Hypothalamus (tissue), 51 donors: ENCODE measurements around the gene FRMPD4.

ENCODE experiments used
- DNase-seq, 51 donors: peaks; one replicate each; lab custom pipeline; 2025; lab: John Stamatoyannopoulos, UW

The FRMPD4 gene

DNA sequence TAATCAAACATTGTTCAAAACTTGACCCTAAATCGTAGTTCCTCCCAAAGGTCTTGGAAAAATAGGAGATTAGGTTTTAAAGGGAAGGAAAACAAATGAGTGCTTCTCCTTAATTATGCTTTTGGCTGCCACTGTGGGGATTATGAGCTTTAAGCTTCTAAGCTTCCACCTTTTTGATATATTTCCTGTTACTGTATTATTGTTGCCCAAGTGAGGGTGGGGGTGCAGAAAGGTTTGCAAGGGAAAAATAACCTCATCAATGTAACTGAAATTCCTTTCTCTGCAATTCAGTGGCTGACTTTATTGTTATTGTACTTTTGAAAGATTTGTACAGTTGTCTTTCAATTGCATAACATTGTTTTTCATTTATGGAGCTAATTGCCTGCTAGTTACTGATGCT lies 285.1 kb downstream of the FRMPD4 start:
- DNase-seq = no peak

DNA sequence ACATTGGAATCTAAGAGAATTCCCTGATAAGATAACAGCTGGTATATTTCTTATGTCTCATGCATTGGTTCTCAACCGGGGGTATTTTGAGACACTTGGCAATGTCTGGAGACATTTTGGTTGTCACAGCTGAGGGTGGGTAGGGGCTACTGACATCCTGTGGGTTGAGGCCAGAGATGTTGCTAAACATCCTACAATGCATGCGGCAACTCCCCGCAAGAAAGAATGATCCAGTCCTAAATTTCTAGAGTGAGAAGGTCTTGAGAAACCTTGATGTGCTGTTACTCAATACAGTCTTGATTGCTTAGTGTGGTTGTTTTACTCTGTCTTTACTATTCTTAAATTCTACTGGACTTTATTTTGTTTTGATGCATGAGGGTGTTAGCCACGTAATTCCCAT lies 287.2 kb downstream of the FRMPD4 start:
- no peak for DNase-seq

DNA sequence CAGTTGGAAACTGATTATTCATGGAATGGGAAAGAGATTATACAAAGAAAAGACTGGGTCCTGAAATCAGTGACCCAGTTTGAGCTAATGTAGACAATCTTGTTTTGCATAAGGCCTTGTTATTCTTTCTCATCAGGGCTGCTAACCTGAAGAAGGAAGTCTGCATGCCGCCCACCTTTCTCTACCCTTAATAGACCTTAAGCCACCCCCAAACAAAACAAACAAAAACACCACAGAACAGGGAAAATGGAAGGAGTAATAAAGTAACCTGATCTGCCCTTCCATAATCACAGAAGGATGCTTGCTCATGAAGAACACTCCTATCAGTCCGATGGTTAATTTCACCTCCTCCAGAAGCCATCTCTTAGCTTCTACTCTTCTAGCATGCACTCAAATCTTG lies 288.1 kb downstream of the FRMPD4 start:
- no peak for DNase-seq

DNA sequence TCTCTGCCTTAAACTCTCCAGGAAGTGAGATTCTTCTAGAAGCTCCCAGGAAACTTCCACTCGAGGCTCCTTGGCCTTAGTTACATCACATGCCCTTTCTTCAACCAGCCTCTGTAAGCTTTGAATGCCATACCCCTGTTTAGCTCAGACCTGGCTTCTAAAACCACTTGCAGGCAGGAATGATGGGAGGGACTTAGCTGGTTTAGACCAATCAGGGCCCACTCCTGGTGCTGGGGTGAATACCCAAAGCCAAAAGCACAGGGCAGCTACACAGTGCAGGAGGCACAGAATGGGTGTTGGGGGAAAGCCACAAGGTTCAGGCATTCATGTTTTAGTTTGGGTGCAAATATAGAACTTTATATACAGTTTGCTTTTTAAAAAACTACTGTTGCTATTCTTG lies 296.2 kb downstream of the FRMPD4 start:
- no peak for DNase-seq

DNA sequence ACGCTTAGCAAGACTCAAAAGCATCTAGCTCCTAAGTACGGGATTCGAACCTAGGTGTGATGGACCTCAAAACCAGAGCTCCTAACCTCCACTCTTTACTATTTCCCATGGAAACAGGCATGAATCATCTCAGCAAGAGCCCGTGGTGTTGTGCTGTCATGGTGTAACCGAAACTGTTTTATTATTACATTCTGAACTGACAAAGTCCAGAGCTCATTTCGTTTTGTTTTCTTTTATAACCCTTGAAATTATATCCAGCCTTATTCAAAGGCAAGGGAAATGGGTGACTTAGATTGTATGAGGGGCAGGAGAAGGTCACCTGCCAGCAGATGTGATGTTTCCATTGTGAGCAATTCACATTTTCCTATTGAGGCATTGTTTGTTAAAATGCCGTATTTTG lies 301.1 kb downstream of the FRMPD4 start:
- DNase-seq = no peak

DNA sequence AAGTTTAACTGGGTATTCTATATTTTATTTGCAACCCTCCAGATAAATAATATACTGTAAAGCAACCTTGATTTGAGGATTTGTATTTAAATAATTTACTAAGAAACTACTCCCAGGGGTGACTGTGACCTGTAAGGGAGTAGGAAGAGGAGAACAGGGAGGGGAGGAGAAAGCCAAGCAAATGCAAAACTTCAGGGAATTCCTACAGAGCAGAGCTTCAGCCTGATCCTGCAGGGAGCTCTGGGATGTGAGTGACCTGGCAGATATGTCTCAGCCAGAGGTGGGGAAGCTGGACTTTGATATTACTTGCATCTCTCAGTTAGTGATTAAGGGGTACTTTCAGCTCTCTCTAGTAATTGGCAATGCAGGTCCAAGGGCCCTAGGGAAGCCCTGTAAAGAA lies 302.0 kb downstream of the FRMPD4 start:
- no peak for DNase-seq

DNA sequence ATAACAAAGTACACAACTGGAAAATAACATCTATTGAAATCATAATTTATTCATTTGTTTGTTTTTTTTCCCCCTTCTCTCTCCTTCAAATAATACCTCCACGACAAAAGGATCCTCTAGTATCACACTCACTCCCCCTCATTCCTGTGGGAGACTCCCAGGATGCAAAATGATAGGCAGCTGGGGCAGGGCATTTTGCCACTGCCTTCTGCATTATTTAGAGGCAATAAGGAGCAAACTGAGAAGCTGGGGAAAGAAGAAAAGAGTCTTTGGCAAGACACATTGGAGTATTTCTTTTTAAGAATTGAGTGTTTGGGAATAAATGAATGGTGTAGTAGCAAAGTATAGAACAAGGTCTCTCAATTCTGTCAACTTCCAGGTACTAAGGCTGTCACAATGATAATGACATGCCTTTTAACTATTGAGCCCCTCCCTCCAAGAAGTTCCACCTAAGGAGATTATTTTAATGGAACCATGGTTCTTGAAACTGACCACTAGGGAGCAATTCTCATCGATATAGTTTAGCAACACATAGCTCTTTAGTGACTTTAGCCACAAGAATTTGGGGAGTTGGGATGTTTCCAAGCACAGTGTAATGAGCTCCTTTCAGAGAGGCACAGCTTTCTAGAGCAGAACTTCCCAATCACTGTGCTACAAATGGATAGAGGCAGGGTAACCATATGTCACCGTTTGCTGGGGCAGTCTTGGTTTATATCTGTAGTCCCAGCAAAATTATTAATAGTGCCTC lies 303.3 kb downstream of the FRMPD4 start:
- DNase-seq = no peak

DNA sequence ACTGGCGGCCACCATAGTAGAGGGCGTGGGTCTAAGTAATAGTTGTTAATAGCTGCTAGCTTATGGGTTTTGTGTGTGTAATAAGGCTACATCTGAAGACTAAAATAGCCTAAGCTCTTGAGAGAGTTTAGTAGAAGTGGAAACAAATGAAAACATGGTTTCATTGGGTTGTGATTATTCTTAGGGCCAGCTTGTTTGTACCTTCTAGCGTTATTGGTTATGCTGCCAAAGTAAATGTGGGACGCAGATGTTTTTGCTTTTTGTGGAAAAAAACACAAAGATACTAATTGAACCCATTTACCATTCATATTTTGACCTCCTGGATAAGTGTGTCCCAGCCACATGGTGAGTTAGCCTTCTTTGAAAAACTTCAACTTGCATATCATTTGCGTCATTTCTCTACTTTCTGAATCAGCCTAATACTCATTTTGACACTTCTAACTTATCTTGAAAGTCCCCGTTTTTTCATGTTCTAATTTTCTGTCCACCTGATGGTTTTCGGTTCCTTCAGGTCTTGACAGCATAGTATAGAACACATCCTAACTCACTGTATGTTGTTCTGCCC lies 305.3 kb downstream of the FRMPD4 start:
- DNase-seq = no peak

DNA sequence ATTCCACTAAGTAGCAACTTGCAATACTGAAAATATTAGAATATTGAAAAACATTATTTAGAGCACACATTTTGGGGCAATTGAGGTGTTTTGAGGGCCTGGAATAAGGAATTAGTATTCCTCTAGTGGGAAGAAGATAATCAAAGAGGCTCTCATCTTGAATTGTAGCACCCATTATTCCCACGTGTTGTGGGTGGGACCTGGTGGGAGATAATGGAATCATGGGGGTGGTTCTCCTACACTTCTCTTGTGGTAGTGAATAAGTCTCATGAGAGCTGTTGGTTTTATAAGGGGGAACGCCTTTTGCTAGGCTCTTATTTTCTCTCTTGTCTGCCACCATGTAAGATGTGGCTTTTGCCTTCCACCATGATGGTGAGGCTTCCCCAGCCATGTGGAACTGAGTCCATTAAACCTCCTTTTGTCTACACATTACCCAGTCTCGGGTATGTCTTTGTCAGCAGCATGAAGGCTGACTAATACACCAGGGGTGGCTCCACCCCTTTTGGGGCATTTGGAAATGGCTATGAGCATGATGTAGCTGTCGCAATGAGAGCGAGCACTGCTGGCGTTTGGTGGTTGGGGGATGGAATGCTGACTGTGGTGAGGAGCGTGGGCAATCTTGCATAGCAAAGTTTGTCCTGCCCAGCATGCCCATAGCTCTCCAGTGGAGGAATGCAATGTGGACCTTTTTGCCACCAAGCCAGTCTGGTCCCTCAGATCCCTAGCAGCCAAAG lies 308.2 kb downstream of the FRMPD4 start:
- no peak for DNase-seq

DNA sequence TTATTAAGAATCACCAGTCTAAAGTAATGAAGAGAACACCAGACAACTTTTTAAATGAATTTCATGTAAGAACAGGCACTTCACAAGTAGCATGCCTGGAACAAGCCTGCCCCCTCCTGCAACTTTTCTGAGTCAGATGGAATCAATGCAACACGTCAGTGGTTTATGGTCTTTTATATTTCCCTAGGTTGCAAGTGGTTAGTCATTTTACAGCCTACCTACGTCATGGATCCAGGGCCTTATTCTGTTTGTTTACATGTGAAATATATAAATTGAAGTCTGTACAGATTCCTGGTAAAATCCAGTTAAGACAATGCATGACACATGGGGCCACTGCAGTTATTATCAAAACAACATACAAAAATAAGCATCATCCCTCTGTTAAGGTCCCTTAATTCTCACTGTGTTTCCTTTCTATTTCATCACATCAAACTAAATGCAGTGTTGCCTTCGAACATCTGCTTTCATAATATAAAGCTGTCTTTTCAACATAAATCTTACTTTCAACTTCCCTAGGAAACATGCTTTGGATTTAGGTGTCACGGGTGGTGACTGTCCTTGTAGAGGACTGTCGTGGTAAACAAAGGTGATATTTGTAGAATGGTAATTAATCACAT lies 309.3 kb downstream of the FRMPD4 start:
- no peak for DNase-seq

DNA sequence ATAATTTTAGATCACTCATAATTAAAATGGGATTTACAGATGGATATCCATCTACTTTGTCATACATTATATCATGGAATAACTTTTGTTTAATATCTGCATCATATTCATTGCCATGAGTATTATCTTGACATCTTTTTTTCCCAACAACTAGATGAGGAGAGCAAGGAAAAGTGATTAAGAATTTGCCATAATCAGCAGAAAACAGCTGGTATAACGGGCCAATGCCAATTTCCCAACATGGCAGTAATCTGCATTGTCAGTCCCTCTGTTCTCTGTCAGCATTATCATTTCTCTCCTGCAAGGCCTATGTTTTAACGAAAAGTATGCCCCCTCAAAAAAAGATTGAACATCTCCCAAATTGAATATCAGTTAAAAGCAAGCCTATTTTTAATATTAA lies 314.0 kb downstream of the FRMPD4 start:
- DNase-seq = no peak

DNA sequence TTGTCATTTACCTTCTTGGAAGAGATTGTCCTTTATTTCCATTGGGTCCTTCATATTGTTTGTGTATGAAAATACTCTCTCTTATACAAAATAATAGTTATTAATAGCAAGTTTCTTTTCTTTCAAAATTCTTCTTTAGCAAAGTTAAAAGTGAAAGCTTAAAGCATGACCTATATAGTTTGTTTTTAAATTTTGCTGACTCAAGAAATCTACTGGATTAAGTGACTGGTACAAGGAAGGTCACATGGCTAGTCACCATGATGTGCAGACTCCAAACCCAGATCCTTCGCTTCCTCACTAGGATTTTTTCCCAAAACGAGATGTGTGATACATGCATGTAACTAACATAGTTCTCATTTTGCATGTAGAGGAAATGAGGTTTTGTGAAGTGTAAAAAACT lies 322.7 kb downstream of the FRMPD4 start:
- no peak for DNase-seq

DNA sequence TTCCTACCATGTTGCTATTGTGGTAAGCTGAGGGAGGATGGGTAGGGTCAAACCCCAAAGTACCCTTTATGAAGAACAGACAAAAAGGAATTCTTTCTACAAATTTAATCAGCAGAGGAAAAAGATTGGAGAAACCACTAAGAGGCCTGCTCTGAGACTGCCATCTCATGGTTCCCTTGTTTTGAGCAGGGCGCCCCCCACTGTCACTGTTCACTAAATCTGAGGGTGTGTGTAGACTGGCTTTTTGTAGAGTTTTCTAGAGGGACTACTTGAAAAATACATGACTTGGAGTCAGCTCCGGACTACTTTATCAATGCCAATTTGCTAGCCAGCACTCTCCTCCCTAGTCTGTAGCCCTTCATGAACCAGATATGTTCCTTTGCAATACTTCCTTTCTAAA lies 324.8 kb downstream of the FRMPD4 start:
- DNase-seq = no peak

DNA sequence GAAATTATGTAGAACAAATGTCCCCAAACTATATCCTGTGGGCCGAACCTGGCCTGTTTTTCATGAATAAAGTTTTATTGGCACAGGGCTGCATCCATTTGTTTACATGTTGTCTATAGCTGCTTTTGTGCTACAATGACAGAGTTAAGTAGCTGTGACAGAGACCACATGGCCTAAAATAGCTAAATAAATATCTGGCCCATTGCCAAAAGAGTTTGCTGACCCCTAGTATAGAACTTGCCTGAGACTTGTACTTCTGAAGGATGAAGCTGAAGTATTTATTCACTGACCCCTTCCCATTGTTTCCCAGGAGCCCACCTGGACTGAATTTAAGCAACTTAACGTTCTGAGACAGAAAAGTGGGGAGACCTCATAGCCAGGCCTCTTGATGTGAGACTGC lies 325.6 kb downstream of the FRMPD4 start:
- DNase-seq = no peak

DNA sequence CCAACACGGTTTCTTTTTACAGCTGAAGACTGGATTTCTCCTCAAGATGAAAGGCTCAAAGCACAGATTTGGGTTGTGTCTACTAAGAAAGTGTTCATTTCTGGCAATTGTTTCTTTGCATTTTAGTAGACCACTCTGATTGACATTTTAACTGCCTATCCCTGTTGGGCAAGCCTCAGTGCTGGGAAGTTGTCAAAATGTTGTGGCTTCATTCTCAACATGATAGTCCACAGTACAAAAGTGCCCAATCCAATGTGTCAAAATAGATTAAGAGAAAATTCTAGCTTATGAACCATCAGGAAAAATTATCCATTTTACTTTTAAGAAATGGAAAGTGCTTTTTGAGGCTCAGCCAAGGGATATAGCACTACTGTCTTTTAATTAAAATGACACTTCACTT lies 329.0 kb downstream of the FRMPD4 start:
- DNase-seq = no peak

DNA sequence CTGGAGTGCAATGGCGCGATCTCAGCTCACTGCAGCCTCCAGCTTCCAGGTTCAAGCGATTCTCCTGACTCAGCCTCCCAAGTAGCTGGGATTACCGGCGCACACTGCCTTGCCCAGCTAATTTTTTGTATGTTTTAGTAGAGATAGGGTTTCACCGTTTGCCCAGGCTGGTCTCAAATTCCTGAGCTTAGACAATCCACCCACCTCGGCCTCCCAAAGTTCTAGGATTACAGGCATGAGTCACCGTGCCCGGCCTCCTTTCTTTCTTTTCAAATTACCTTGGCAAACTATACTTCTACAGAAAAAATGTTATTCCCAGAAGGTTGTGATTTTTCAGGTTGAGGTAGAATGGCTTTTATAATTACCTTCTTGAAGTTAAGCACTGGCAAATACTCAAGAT lies 331.0 kb downstream of the FRMPD4 start:
- no peak for DNase-seq

DNA sequence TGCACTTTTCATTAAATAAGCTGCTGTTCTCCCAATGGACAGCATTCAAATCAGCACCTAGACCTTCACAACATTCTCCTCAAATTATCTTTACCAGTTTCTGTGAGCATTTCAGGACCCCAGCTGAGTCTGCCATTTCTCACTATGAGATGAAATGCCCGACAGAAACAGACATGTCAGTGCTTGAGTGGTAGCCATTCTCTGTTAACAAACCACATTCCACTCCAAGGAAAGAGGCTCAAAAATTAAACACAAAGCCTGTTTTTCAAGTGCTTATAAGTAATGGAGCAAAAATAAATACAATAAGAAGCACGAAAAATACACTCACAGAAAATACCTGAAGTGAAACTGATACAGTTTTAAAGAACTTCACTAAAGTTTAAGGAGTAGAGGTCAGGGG lies 332.8 kb downstream of the FRMPD4 start:
- DNase-seq = no peak

DNA sequence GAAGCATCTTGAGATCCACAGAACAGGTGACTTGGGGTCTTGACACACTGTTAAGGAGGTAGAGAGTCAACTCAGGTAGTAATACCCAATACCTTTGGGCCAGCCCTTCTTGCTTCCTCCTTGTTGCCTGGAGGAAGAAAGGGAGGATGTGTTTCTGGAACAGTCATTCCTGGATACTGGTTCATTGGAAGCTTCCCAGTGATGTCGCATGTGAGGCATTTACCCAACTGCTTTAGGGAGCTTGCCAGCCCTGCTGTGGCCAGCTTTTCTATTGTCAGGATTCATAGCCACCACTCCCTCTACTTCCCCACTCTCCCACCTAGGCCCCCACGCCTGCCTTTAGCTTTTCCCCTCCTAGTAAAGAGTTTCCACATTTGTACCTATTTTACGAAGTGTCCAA lies 342.7 kb downstream of the FRMPD4 start:
- DNase-seq = no peak

DNA sequence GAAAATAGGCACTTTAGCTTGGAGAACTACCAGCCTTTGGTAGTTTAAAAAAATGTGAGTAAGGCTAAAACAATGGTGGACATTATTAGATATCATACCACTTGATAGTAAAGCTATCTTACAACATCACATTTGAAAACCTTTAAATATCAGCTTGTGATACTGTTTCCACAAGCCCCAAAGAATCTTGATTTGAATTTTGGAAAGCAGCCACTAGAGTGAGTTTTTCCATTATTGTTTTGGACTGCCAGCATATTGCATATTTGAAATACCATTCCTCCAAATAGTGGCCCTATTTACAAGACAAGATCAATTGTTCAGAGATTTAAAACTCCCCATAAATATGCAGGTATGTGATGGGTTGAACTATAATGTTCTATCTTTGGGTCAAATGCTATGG lies 349.9 kb downstream of the FRMPD4 start:
- DNase-seq = no peak

DNA sequence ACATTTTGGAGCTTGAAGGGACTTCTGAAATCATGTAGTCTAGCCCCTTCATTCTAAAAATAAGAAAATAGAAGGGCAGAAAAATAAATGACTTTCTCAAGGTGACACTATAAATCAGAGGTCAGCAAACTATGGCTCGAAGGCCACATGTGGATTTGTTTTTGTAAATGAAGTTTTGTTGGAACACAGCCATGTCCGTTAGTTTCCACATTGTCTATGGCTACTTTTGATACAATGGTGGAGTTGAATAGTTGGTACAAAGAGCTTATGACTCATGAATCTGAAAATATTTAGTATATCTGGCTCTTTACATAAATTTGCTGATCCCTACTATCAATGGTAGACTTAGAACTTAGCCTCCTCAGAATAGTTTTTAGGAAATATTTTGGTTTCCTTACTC lies 350.5 kb downstream of the FRMPD4 start:
- DNase-seq = no peak

DNA sequence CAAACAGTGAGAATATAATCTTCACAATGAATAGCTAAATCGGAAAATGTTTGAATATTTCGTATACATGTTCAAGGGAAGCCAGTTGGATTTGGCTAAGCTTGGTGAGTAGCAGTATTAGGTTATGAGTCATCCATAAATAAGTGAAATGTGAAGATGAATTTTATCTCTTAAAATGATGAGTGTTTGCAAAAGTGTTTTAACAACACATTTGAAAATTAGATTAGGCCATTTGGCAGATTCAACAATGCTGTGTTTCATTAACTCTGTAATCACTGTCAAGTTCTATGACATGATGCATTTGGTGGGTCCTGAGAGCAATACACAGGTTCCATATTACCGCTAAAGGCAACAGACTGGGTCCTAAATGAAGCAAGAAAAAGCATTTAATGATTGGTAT lies 351.1 kb downstream of the FRMPD4 start:
- DNase-seq = no peak
